ENCODE measurements around the gene TTR. TPM values are rescaled to one million over a fixed set of nuclear protein-coding genes. Genes with fewer than 3 reads are reported as not detected.

TTR gene
- total RNA-seq (not detected), polyA plus RNA-seq (under 1 TPM in 1 of 2 donors, not detected in 1; 0.51 TPM)
- long read RNA-seq, donor 1 = 0 reads
- long read RNA-seq, donor 2 = 0 reads

GRCh38 chr18:31591628-31592027 is at the start of gene TTR:
TSS of gene TTR (plus strand) at chr18:31591877. CDS start at chr18:31591903, 26 bp downstream.
- Histone ChIP-seq H3K4me3 (ENCODE audit: low read length in 2 of 2) (no peak within 1 kb of the TSS), H3K27ac (ENCODE audit: low read depth in 1 of 2, low read length in 2 of 2) (no peak within 1 kb of the TSS), H3K27me3 (ENCODE audit: control insufficient read depth in 1 of 2, insufficient read depth in 2 of 2, low read length in 1 of 2) (no peaks in the 10 kb centered on the region), H3K36me3 (ENCODE audit: control insufficient read depth in 1 of 2, insufficient read depth in 2 of 2, low read length in 1 of 2) (no peaks in the 10 kb centered on the region), H3K9me3 (ENCODE audit: control insufficient read depth, low read length) (no peaks in the 10 kb centered on the region), H3K4me1 (ENCODE audit: control insufficient read depth in 1 of 2, insufficient read depth in 2 of 2, low read length in 2 of 2) (no peaks in the 10 kb centered on the region)
- intact Hi-C loops (cut with DNase I) = no loop called here
- 42 to 48% methylated on average over 5 of the region's 5 CpGs for WGBS, 2 donors
- DNase-seq (no peak), ATAC-seq (ENCODE audit: low FRiP score) (no peak)

- no peak for ATAC-seq (ENCODE audit: low FRiP score)
- no peak for DNase-seq
- H3K9me3 ChIP-seq (ENCODE audit: control insufficient read depth, low read length) = no peaks in the 10 kb centered on the region
- intact Hi-C loops (cut with DNase I) = no loop called here
- H3K36me3 ChIP-seq (ENCODE audit: control insufficient read depth in 1 of 2, insufficient read depth in 2 of 2, low read length in 1 of 2) = no peaks in the 10 kb centered on the region
- H3K27me3 ChIP-seq (ENCODE audit: control insufficient read depth in 1 of 2, insufficient read depth in 2 of 2, low read length in 1 of 2) = no peaks in the 10 kb centered on the region
- H3K4me1 ChIP-seq (ENCODE audit: control insufficient read depth in 1 of 2, insufficient read depth in 2 of 2, low read length in 2 of 2) = no peaks in the 10 kb centered on the region
- 76 to 78% methylated on average over 2 of the region's 2 CpGs for WGBS, 2 donors
- H3K27ac ChIP-seq (ENCODE audit: low read depth in 1 of 2, low read length in 2 of 2) = no peak overlapping the region
- H3K4me3 ChIP-seq (ENCODE audit: low read length in 2 of 2) = no peak overlapping the region
Observed at GRCh38 chr18:31546476-31546875, 45.2 kb upstream of the TTR start.

GRCh38 chr18:31548853-31549252 is 42.8 kb upstream of the TTR start:
- Histone ChIP-seq H3K27me3 (ENCODE audit: control insufficient read depth in 1 of 2, insufficient read depth in 2 of 2, low read length in 1 of 2) (no peaks in the 10 kb centered on the region), H3K4me3 (ENCODE audit: low read length in 2 of 2) (no peak overlapping the region), H3K4me1 (ENCODE audit: control insufficient read depth in 1 of 2, insufficient read depth in 2 of 2, low read length in 2 of 2) (no peaks in the 10 kb centered on the region), H3K27ac (ENCODE audit: low read depth in 1 of 2, low read length in 2 of 2) (no peak overlapping the region), H3K36me3 (ENCODE audit: control insufficient read depth in 1 of 2, insufficient read depth in 2 of 2, low read length in 1 of 2) (no peaks in the 10 kb centered on the region), H3K9me3 (ENCODE audit: control insufficient read depth, low read length) (no peaks in the 10 kb centered on the region)
- DNase-seq = no peak
- ATAC-seq (ENCODE audit: low FRiP score) = no peak
- intact Hi-C loops (cut with DNase I) = no loop called here
- WGBS, 2 donors = 29 to 37% methylated on average over 2 of the region's 2 CpGs

- H3K36me3 ChIP-seq (ENCODE audit: control insufficient read depth in 1 of 2, insufficient read depth in 2 of 2, low read length in 1 of 2) = no peaks in the 10 kb centered on the region
- no peak for DNase-seq
- no peaks in the 10 kb centered on the region for H3K4me1 ChIP-seq (ENCODE audit: control insufficient read depth in 1 of 2, insufficient read depth in 2 of 2, low read length in 2 of 2)
- no peaks in the 10 kb centered on the region for H3K9me3 ChIP-seq (ENCODE audit: control insufficient read depth, low read length)
- H3K27ac ChIP-seq (ENCODE audit: low read depth in 1 of 2, low read length in 2 of 2) = no peak overlapping the region
- intact Hi-C loops (cut with DNase I) = no loop called here
- no peaks in the 10 kb centered on the region for H3K27me3 ChIP-seq (ENCODE audit: control insufficient read depth in 1 of 2, insufficient read depth in 2 of 2, low read length in 1 of 2)
- H3K4me3 ChIP-seq (ENCODE audit: low read length in 2 of 2) = no peak overlapping the region
- WGBS, 2 donors = 49 to 63% methylated on average over 4 of the region's 4 CpGs
- no peak for ATAC-seq (ENCODE audit: low FRiP score)
Observed at GRCh38 chr18:31549416-31549815, 42.3 kb upstream of the TTR start.

GRCh38 chr18:31551883-31552282 is 39.8 kb upstream of the TTR start:
- ATAC-seq (ENCODE audit: low FRiP score) (no peak), DNase-seq (no peak)
- H3K27me3 ChIP-seq (ENCODE audit: control insufficient read depth in 1 of 2, insufficient read depth in 2 of 2, low read length in 1 of 2) = no peaks in the 10 kb centered on the region
- WGBS, 2 donors = 90 to 91% methylated on average over 3 of the region's 3 CpGs
- no peaks in the 10 kb centered on the region for H3K36me3 ChIP-seq (ENCODE audit: control insufficient read depth in 1 of 2, insufficient read depth in 2 of 2, low read length in 1 of 2)
- H3K9me3 ChIP-seq (ENCODE audit: control insufficient read depth, low read length) = no peaks in the 10 kb centered on the region
- H3K27ac ChIP-seq (ENCODE audit: low read depth in 1 of 2, low read length in 2 of 2) = no peak overlapping the region
- H3K4me3 ChIP-seq (ENCODE audit: low read length in 2 of 2) = no peak overlapping the region
- no peaks in the 10 kb centered on the region for H3K4me1 ChIP-seq (ENCODE audit: control insufficient read depth in 1 of 2, insufficient read depth in 2 of 2, low read length in 2 of 2)
- intact Hi-C loops (cut with DNase I) = loop anchor here in 1 of 2 donors (10.0 kb wide), 1 partner anchor 173 kb away; no protein-coding TSS in a partner anchor

- ATAC-seq (ENCODE audit: low FRiP score) (no peak), DNase-seq (no peak)
- H3K9me3 ChIP-seq (ENCODE audit: control insufficient read depth, low read length) = no peaks in the 10 kb centered on the region
- WGBS, 2 donors = 42 to 46% methylated on average over 6 of the region's 6 CpGs
- H3K4me1 ChIP-seq (ENCODE audit: control insufficient read depth in 1 of 2, insufficient read depth in 2 of 2, low read length in 2 of 2) = no peaks in the 10 kb centered on the region
- H3K4me3 ChIP-seq (ENCODE audit: low read length in 2 of 2) = no peak overlapping the region
- intact Hi-C loops (cut with DNase I) = loop anchor here in 1 of 2 donors (10.0 kb wide), 1 partner anchor 171 kb away; no protein-coding TSS in a partner anchor
- no peaks in the 10 kb centered on the region for H3K36me3 ChIP-seq (ENCODE audit: control insufficient read depth in 1 of 2, insufficient read depth in 2 of 2, low read length in 1 of 2)
- H3K27me3 ChIP-seq (ENCODE audit: control insufficient read depth in 1 of 2, insufficient read depth in 2 of 2, low read length in 1 of 2) = no peaks in the 10 kb centered on the region
- H3K27ac ChIP-seq (ENCODE audit: low read depth in 1 of 2, low read length in 2 of 2) = no peak overlapping the region
Observed at GRCh38 chr18:31553800-31554199, 37.9 kb upstream of the TTR start.

GRCh38 chr18:31554776-31555175 is 36.9 kb upstream of the TTR start:
- DNase-seq = no peak
- intact Hi-C loops (cut with DNase I) = loop anchor here (5.0 to 10.0 kb wide), 4 partner anchors 168 to 268 kb away; no protein-coding TSS in a partner anchor
- no peak overlapping the region for H3K4me3 ChIP-seq (ENCODE audit: low read length in 2 of 2)
- no peaks in the 10 kb centered on the region for H3K4me1 ChIP-seq (ENCODE audit: control insufficient read depth in 1 of 2, insufficient read depth in 2 of 2, low read length in 2 of 2)
- H3K27me3 ChIP-seq (ENCODE audit: control insufficient read depth in 1 of 2, insufficient read depth in 2 of 2, low read length in 1 of 2) = no peaks in the 10 kb centered on the region
- no peak overlapping the region for H3K27ac ChIP-seq (ENCODE audit: low read depth in 1 of 2, low read length in 2 of 2)
- WGBS, 2 donors = 78 to 84% methylated on average over 5 of the region's 5 CpGs
- no peaks in the 10 kb centered on the region for H3K9me3 ChIP-seq (ENCODE audit: control insufficient read depth, low read length)
- ATAC-seq (ENCODE audit: low FRiP score) = no peak
- no peaks in the 10 kb centered on the region for H3K36me3 ChIP-seq (ENCODE audit: control insufficient read depth in 1 of 2, insufficient read depth in 2 of 2, low read length in 1 of 2)

- H3K9me3 ChIP-seq (ENCODE audit: control insufficient read depth, low read length) = no peaks in the 10 kb centered on the region
- no peak overlapping the region for H3K4me3 ChIP-seq (ENCODE audit: low read length in 2 of 2)
- H3K27me3 ChIP-seq (ENCODE audit: control insufficient read depth in 1 of 2, insufficient read depth in 2 of 2, low read length in 1 of 2) = no peaks in the 10 kb centered on the region
- ATAC-seq (ENCODE audit: low FRiP score) (peak; percentile 83), DNase-seq (no peak)
- 13 to 17% methylated on average over 7 of the region's 7 CpGs for WGBS, 2 donors
- intact Hi-C loops (cut with DNase I) = loop anchor here (5.0 to 10.0 kb wide), 4 partner anchors 166 to 266 kb away; no protein-coding TSS in a partner anchor
- no peaks in the 10 kb centered on the region for H3K36me3 ChIP-seq (ENCODE audit: control insufficient read depth in 1 of 2, insufficient read depth in 2 of 2, low read length in 1 of 2)
- H3K27ac ChIP-seq (ENCODE audit: low read depth in 1 of 2, low read length in 2 of 2) = no peak overlapping the region
- H3K4me1 ChIP-seq (ENCODE audit: control insufficient read depth in 1 of 2, insufficient read depth in 2 of 2, low read length in 2 of 2) = no peaks in the 10 kb centered on the region
Observed at GRCh38 chr18:31555971-31556747, 35.5 kb upstream of the TTR start.

GRCh38 chr18:31557446-31557845 is 34.2 kb upstream of the TTR start:
- intact Hi-C loops (cut with DNase I) = loop anchor here (5.0 to 10.0 kb wide), 4 partner anchors 165 to 265 kb away; no protein-coding TSS in a partner anchor
- Histone ChIP-seq H3K4me3 (ENCODE audit: low read length in 2 of 2) (no peak overlapping the region), H3K36me3 (ENCODE audit: control insufficient read depth in 1 of 2, insufficient read depth in 2 of 2, low read length in 1 of 2) (no peaks in the 10 kb centered on the region), H3K27me3 (ENCODE audit: control insufficient read depth in 1 of 2, insufficient read depth in 2 of 2, low read length in 1 of 2) (no peaks in the 10 kb centered on the region), H3K27ac (ENCODE audit: low read depth in 1 of 2, low read length in 2 of 2) (no peak overlapping the region), H3K9me3 (ENCODE audit: control insufficient read depth, low read length) (no peaks in the 10 kb centered on the region), H3K4me1 (ENCODE audit: control insufficient read depth in 1 of 2, insufficient read depth in 2 of 2, low read length in 2 of 2) (no peaks in the 10 kb centered on the region)
- no peak for ATAC-seq (ENCODE audit: low FRiP score)
- WGBS, 2 donors = 97% methylated on average over 3 of the region's 3 CpGs
- DNase-seq = no peak
